Activated CD8-positive, alpha-beta T cell treated with anti-CD3 and anti-CD28 coated beads for 36 hours (primary cell): ENCODE measurements around the gene WNT3. TPM values are rescaled to one million over a fixed set of nuclear protein-coding genes. Genes with fewer than 3 reads are reported as not detected.
"Not testable (repeated sequence)": the region's sequence is repeated elsewhere in the genome, so short reads cannot be mapped to it uniquely, and the experiment has no call there.

Experiments used
- ATAC-seq: fragments of 200-7000 bp; cut with Tn5 transposase; one replicate; pipeline ENCODE4 v1.10.0; 2021; ENCODE audit warnings: mild to moderate bottlenecking, moderate library complexity
- CTCF ChIA-PET: fragments of 350-600 bp; sonication (Branson Sonifier 250); formaldehyde crosslinking; loops from one replicate; lab custom pipeline; 2021; ENCODE audit warnings: antibody characterized with exemption; lab: Charles Lee
- POLR2A ChIA-PET: fragments of 350-600 bp; sonication (Branson Sonifier 250); formaldehyde crosslinking; loops from one replicate; lab custom pipeline; 2021; ENCODE audit warnings: antibody characterized with exemption; lab: Charles Lee
- DNase-seq: peaks from one replicate; pipeline ENCODE4 v3.0.0-alpha.2; 2020
- H3K27ac Mint-ChIP-seq: one replicate; pipeline ENCODE4 v1.8.0; 2021; ENCODE audit warnings: mild to moderate bottlenecking, mixed read lengths
- H3K27me3 Mint-ChIP-seq: one replicate; pipeline ENCODE4 v1.8.0; 2021; ENCODE audit warnings: mixed read lengths
- H3K36me3 Mint-ChIP-seq: one replicate; pipeline ENCODE4 v1.8.0; 2021; ENCODE audit warnings: low read depth, mixed read lengths
- H3K4me1 Mint-ChIP-seq: one replicate; pipeline ENCODE4 v1.8.0; 2021; ENCODE audit warnings: low read depth, mixed read lengths
- H3K4me3 Mint-ChIP-seq: one replicate; pipeline ENCODE4 v1.8.0; 2021; ENCODE audit warnings: mild to moderate bottlenecking, moderate library complexity, mixed read lengths
- H3K9me3 Mint-ChIP-seq: one replicate; pipeline ENCODE4 v1.8.0; 2021; ENCODE audit warnings: mixed read lengths
- CTCF ChIP-seq: fragments of 200-600 bp; IDR thresholded peaks from one replicate; pipeline ENCODE4 v1.8.0; 2022; ENCODE audit warnings: antibody characterized with exemption, mild to moderate bottlenecking
- intact Hi-C: fragments of 100-400 bp; cut with micrococcal nuclease; formaldehyde crosslinking; loops from one replicate; pipeline ENCODE4 v1.10.0; 2022
- total RNA-seq, 2 experiments: library from RNA; stranded (reverse); gene quantifications; one replicate each; pipeline ENCODE4 v1.2.3, GENCODE V29; 2021

Gene WNT3
- total RNA-seq, 2 experiments from 2014 or later = 0.09 TPM; not detected in 1

DNA sequence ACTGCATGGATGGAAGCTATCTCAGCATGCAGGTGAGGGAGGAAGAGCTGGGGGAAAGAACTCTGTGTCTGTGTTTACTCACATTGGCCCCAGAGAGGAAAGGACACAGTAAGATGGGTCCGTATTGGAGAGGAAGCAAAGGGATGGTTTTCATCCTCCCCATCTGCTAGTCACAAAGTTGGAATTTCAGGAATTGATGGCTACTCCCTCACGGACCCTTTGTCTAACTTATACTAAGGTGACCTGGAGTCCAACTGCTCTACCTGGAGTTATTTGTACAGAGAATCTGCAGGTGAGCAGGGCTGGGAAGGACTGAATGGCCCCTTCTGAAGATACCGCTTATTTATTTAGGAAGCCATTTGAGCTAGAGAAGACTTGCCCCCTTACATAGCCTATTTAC lies 55.1 kb downstream of the WNT3 start:
- Mint-ChIP-seq H3K4me1 (no peaks in the 10 kb centered on the region), H3K27me3 (no peaks in the 10 kb centered on the region), H3K9me3 (no peaks in the 10 kb centered on the region), H3K4me3 (no peak overlapping the region), H3K27ac (no peak overlapping the region), H3K36me3 (no peaks in the 10 kb centered on the region)
- no peak for ATAC-seq
- DNase-seq = no peak
- TF ChIP-seq CTCF = no peak
- intact Hi-C loops = no loop called here
- ChIA-PET CTCF (no interaction called here), POLR2A (no interaction called here)

- Mint-ChIP-seq H3K9me3 (no peaks in the 10 kb centered on the region), H3K27ac (no peak overlapping the region), H3K36me3 (peaks cover 15% of the 10 kb centered on the region), H3K4me1 (no peaks in the 10 kb centered on the region), H3K4me3 (no peak overlapping the region), H3K27me3 (no peaks in the 10 kb centered on the region)
- ChIA-PET POLR2A (no interaction called here), CTCF (no interaction called here)
- TF ChIP-seq CTCF = no peak
- ATAC-seq = no peak
- no peak for DNase-seq
- intact Hi-C loops = no loop called here
Observed at GRCh38 chr17:46759141-46759540, 59.4 kb downstream of the WNT3 start.

GRCh38 chr17:46758614-46759013 lies 59.9 kb downstream of the WNT3 start:
- Mint-ChIP-seq H3K4me3 (no peak overlapping the region), H3K27ac (no peak overlapping the region), H3K4me1 (no peaks in the 10 kb centered on the region), H3K27me3 (no peaks in the 10 kb centered on the region), H3K36me3 (peaks cover 15% of the 10 kb centered on the region), H3K9me3 (no peaks in the 10 kb centered on the region)
- ATAC-seq (no peak), DNase-seq (no peak)
- no peak for TF ChIP-seq CTCF
- POLR2A ChIA-PET = no interaction called here
- CTCF ChIA-PET = no interaction called here
- intact Hi-C loops = no loop called here

DNA sequence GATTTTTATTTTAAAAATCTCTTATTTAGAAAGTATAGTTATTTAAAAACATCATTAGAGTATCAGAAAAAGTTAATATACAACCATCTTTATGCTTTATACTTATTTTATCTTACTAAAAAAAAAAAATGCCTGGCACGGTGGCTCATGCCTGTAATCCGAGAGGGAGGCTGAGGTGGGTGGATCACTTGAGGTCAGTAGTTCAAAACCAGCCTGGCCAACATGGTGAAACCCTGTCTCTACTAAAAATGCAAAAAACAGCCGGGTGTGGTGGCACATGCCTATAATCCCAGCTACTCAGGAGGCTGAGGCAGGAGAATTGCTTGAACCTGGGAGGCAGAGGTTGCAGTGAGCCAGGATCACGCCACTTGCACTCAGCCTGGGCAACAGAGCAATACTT lies 60.9 kb downstream of the WNT3 start:
- H3K36me3 Mint-ChIP-seq = peaks cover 15% of the 10 kb centered on the region
- ATAC-seq, H3K4me3 Mint-ChIP-seq, H3K9me3 Mint-ChIP-seq, H3K27me3 Mint-ChIP-seq, H3K4me1 Mint-ChIP-seq, intact Hi-C loops, DNase-seq, H3K27ac Mint-ChIP-seq: not testable (repeated sequence)
- CTCF ChIA-PET = interaction anchor here (0.9 kb wide), 1 partner anchor 85 kb away, joined by 3 read pairs; no protein-coding TSS in a partner anchor
- POLR2A ChIA-PET = interaction anchor here (1.5 kb wide), 1 partner anchor 9 kb away, joined by 3 read pairs; no protein-coding TSS in a partner anchor

GRCh38 chr17:46756861-46757260 lies 61.6 kb downstream of the WNT3 start:
- POLR2A ChIA-PET = interaction anchor here (1.5 kb wide), 1 partner anchor 10 kb away, joined by 3 read pairs; no protein-coding TSS in a partner anchor
- DNase-seq = no peak

More at GRCh38 chr17:46756861-46757260, 61.6 kb downstream of the WNT3 start:
- Mint-ChIP-seq H3K27me3 (no peaks in the 10 kb centered on the region), H3K4me3 (no peak overlapping the region), H3K27ac (no peak overlapping the region), H3K4me1 (no peaks in the 10 kb centered on the region), H3K9me3 (no peaks in the 10 kb centered on the region), H3K36me3 (peaks cover 15% of the 10 kb centered on the region)
- ATAC-seq = no peak
- CTCF ChIA-PET = no interaction called here
- intact Hi-C loops = no loop called here
- no peak for TF ChIP-seq CTCF
